ENCODE results near the gene CA5A. TPM values are rescaled to one million over a fixed set of nuclear protein-coding genes. Genes with fewer than 3 reads are reported as not detected.

CA5A gene
- total RNA-seq, 2 donors from 2014 or later, result not detected

GRCh38 chr16:87850009-87851006 lies 86.0 kb downstream of the CA5A start:
- no peak overlapping the region for H3K27ac Mint-ChIP-seq
- no peaks in the 10 kb centered on the region for H3K36me3 Mint-ChIP-seq
- H3K9me3 Mint-ChIP-seq, result no peaks in the 10 kb centered on the region
- H3K27me3 Mint-ChIP-seq, result no peaks in the 10 kb centered on the region
- H3K4me3 Mint-ChIP-seq, result no peak overlapping the region
- peak; percentile 75 for DNase-seq (ENCODE audit: low spot score)
- peaks cover 15 to 25% of the 10 kb centered on the region in 2 donors for H3K4me1 Mint-ChIP-seq (ENCODE audit: low read depth in 2 of 2)
- ATAC-seq, result peak; percentile 11 to 22

GRCh38 chr16:87849419-87850008 lies 86.8 kb downstream of the CA5A start:
- DNase-seq (ENCODE audit: low spot score), result no peak
- ATAC-seq, result no peak
- no peak overlapping the region for H3K27ac Mint-ChIP-seq
- no peak overlapping the region for H3K4me3 Mint-ChIP-seq
- H3K9me3 Mint-ChIP-seq, result no peaks in the 10 kb centered on the region
- H3K27me3 Mint-ChIP-seq, result no peaks in the 10 kb centered on the region
- peaks cover 15 to 22% of the 10 kb centered on the region in 2 donors for H3K4me1 Mint-ChIP-seq (ENCODE audit: low read depth in 2 of 2)
- no peaks in the 10 kb centered on the region for H3K36me3 Mint-ChIP-seq

- Mint-ChIP-seq H3K9me3 (no peaks in the 10 kb centered on the region), H3K36me3 (no peaks in the 10 kb centered on the region), H3K4me1 (ENCODE audit: low read depth in 2 of 2) (peaks cover 11 to 20% of the 10 kb centered on the region in 2 donors), H3K4me3 (no peak overlapping the region), H3K27ac (no peak overlapping the region), H3K27me3 (no peaks in the 10 kb centered on the region)
- ATAC-seq (no peak), DNase-seq (ENCODE audit: low spot score) (no peak)
These were observed 87.5 kb downstream of the CA5A start for GRCh38 chr16:87848676-87849345.

GRCh38 chr16:87847785-87848675 lies 88.3 kb downstream of the CA5A start:
- DNase-seq (ENCODE audit: low spot score) (no peak), ATAC-seq (no peak)
- Mint-ChIP-seq H3K4me1 (ENCODE audit: low read depth in 2 of 2) (peaks cover 4 to 14% of the 10 kb centered on the region in 2 donors), H3K27ac (no peak overlapping the region), H3K4me3 (no peak overlapping the region), H3K9me3 (no peaks in the 10 kb centered on the region), H3K36me3 (no peaks in the 10 kb centered on the region), H3K27me3 (no peaks in the 10 kb centered on the region)

GRCh38 chr16:87847467-87847784 lies 88.9 kb downstream of the CA5A start:
- DNase-seq (ENCODE audit: low spot score) (no peak), ATAC-seq (no peak)
- H3K36me3 Mint-ChIP-seq, result no peaks in the 10 kb centered on the region
- peaks cover 0 to 11% of the 10 kb centered on the region in 2 donors for H3K4me1 Mint-ChIP-seq (ENCODE audit: low read depth in 2 of 2)
- H3K27me3 Mint-ChIP-seq, result no peaks in the 10 kb centered on the region
- H3K27ac Mint-ChIP-seq, result no peak overlapping the region
- H3K9me3 Mint-ChIP-seq, result no peaks in the 10 kb centered on the region
- H3K4me3 Mint-ChIP-seq, result no peak overlapping the region

GRCh38 chr16:87846705-87847466 lies 89.4 kb downstream of the CA5A start:
- no peak for DNase-seq (ENCODE audit: low spot score)
- Mint-ChIP-seq H3K36me3 (no peaks in the 10 kb centered on the region), H3K27ac (no peak overlapping the region), H3K4me1 (ENCODE audit: low read depth in 2 of 2) (peaks cover 0 to 11% of the 10 kb centered on the region in 2 donors), H3K9me3 (no peaks in the 10 kb centered on the region), H3K27me3 (no peaks in the 10 kb centered on the region), H3K4me3 (no peak overlapping the region)
- no peak for ATAC-seq

GRCh38 chr16:87845807-87846619 lies 90.3 kb downstream of the CA5A start:
- Mint-ChIP-seq H3K27ac (no peak overlapping the region), H3K36me3 (no peaks in the 10 kb centered on the region)

GRCh38 chr16:87845213-87845612 lies 91.1 kb downstream of the CA5A start:
- DNase-seq (ENCODE audit: low spot score), result no peak
- H3K4me1 Mint-ChIP-seq (ENCODE audit: low read depth in 2 of 2), result peaks cover 0 to 6% of the 10 kb centered on the region in 2 donors
- ATAC-seq, result peak in 1 of 2 donors; percentile 28
- no peaks in the 10 kb centered on the region for H3K27me3 Mint-ChIP-seq
- H3K27ac Mint-ChIP-seq, result no peak overlapping the region
- H3K9me3 Mint-ChIP-seq, result no peaks in the 10 kb centered on the region
- H3K36me3 Mint-ChIP-seq, result no peaks in the 10 kb centered on the region
- H3K4me3 Mint-ChIP-seq, result no peak overlapping the region

More at GRCh38 chr16:87845807-87846619, 90.3 kb downstream of the CA5A start:
- Mint-ChIP-seq H3K4me3 (no peak overlapping the region), H3K9me3 (no peaks in the 10 kb centered on the region), H3K4me1 (ENCODE audit: low read depth in 2 of 2) (peaks cover 0 to 10% of the 10 kb centered on the region in 2 donors), H3K27me3 (no peaks in the 10 kb centered on the region)
- no peak for DNase-seq (ENCODE audit: low spot score)
- no peak for ATAC-seq

- DNase-seq (ENCODE audit: low spot score) (no peak), ATAC-seq (no peak)
- no peak overlapping the region for H3K27ac Mint-ChIP-seq
- H3K27me3 Mint-ChIP-seq, result no peaks in the 10 kb centered on the region
- peaks cover 0 to 6% of the 10 kb centered on the region in 2 donors for H3K4me1 Mint-ChIP-seq (ENCODE audit: low read depth in 2 of 2)
- no peak overlapping the region for H3K4me3 Mint-ChIP-seq
- H3K9me3 Mint-ChIP-seq, result no peaks in the 10 kb centered on the region
- H3K36me3 Mint-ChIP-seq, result no peaks in the 10 kb centered on the region
These were observed 91.5 kb downstream of the CA5A start for GRCh38 chr16:87844809-87845208.

- H3K4me1 Mint-ChIP-seq (ENCODE audit: low read depth in 2 of 2), result peaks cover 0 to 6% of the 10 kb centered on the region in 2 donors
- H3K4me3 Mint-ChIP-seq, result no peak overlapping the region
- no peak overlapping the region for H3K27ac Mint-ChIP-seq
- H3K27me3 Mint-ChIP-seq, result no peaks in the 10 kb centered on the region
- ATAC-seq (no peak), DNase-seq (ENCODE audit: low spot score) (no peak)
- H3K9me3 Mint-ChIP-seq, result no peaks in the 10 kb centered on the region
- H3K36me3 Mint-ChIP-seq, result no peaks in the 10 kb centered on the region
These were observed 92.1 kb downstream of the CA5A start for GRCh38 chr16:87844120-87844733.

GRCh38 chr16:87843678-87844105 lies 92.6 kb downstream of the CA5A start:
- no peaks in the 10 kb centered on the region for H3K36me3 Mint-ChIP-seq

More at GRCh38 chr16:87843678-87844105, 92.6 kb downstream of the CA5A start:
- Mint-ChIP-seq H3K9me3 (no peaks in the 10 kb centered on the region), H3K4me1 (ENCODE audit: low read depth in 2 of 2) (peaks cover 0 to 6% of the 10 kb centered on the region in 2 donors), H3K4me3 (no peak overlapping the region), H3K27ac (no peak overlapping the region), H3K27me3 (no peaks in the 10 kb centered on the region)
- DNase-seq (ENCODE audit: low spot score), result no peak
- ATAC-seq, result no peak
